Calu3 (cell line): ENCODE data around the gene FAM53C. TPM values are rescaled to one million over a fixed set of nuclear protein-coding genes. Genes with fewer than 3 reads are reported as not detected.

Experiments used
- BruUV-seq: library from RNA; stranded (reverse); fragments of 400-500 nt; replicated peaks from 2 replicates; lab custom pipeline; 2021; lab: Mats Ljungman, UMichigan
- CTCF ChIA-PET: fragments of 300-600 bp; sonication (Branson Sonifier 250); formaldehyde crosslinking; loops from one replicate; lab custom pipeline; 2022; ENCODE audit warnings: antibody characterized with exemption; lab: Charles Lee
- DNase-seq: peaks from one replicate; pipeline ENCODE4 v3.0.0; 2022
- H3K27ac Mint-ChIP-seq: one replicate; pipeline ENCODE4 v1.8.0; 2022; ENCODE audit warnings: mixed read lengths; ENCODE audit not compliant: unreplicated experiment
- H3K27me3 Mint-ChIP-seq: one replicate; pipeline ENCODE4 v1.8.0; 2022; ENCODE audit warnings: mixed read lengths; ENCODE audit not compliant: unreplicated experiment
- H3K36me3 Mint-ChIP-seq: one replicate; pipeline ENCODE4 v1.8.0; 2022; ENCODE audit warnings: mild to moderate bottlenecking, moderate library complexity, mixed read lengths; ENCODE audit not compliant: insufficient read depth, unreplicated experiment
- H3K4me1 Mint-ChIP-seq: one replicate; pipeline ENCODE4 v1.8.0; 2022; ENCODE audit warnings: mild to moderate bottlenecking, low read depth, mixed read lengths; ENCODE audit not compliant: unreplicated experiment
- H3K4me3 Mint-ChIP-seq: one replicate; pipeline ENCODE4 v1.8.0; 2022; ENCODE audit warnings: mild to moderate bottlenecking, low read depth, moderate library complexity, mixed read lengths; ENCODE audit not compliant: unreplicated experiment
- H3K9me3 Mint-ChIP-seq: one replicate; pipeline ENCODE4 v1.8.0; 2022; ENCODE audit warnings: low read depth, mixed read lengths; ENCODE audit not compliant: unreplicated experiment
- CTCF ChIP-seq: fragments of 200-600 bp; IDR thresholded peaks from one replicate; pipeline ENCODE4 v1.8.0; 2022; ENCODE audit warnings: antibody characterized with exemption; ENCODE audit not compliant: unreplicated experiment
- intact Hi-C: fragments of 100-400 bp; cut with micrococcal nuclease; formaldehyde crosslinking; loops from one replicate; pipeline ENCODE4 v1.10.0; 2022; ENCODE audit not compliant: unreplicated experiment
- total RNA-seq: library from RNA; stranded (reverse); gene quantifications from 2 replicates; pipeline ENCODE4 v1.2.3, GENCODE V29; 2022

FAM53C gene
- total RNA-seq, 1 experiment from 2014 or later, result 36.1 TPM

DNA sequence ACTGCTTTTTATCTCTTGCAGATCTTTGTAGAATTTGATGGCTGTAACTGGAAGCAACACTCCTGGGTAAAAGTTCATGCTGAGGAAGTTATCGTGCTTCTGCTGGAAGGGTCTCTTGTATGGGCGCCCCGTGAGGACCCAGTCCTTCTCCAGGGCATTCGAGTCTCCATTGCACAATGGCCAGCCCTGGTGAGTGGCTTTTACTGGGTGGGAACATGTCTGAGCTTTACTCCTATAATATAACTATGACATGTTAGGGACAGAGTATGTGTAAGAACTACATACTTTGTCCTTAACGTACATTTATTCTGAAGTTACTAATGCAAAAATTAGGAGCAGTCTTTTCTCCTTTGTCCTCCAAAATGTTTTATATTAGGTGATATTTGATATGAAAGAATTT, 34.6 kb downstream of the FAM53C start:
- Mint-ChIP-seq H3K27me3 (no peaks in the 10 kb centered on the region), H3K36me3 (peaks cover 17% of the 10 kb centered on the region), H3K4me3 (no peak overlapping the region), H3K27ac (no peak overlapping the region), H3K4me1 (no peaks in the 10 kb centered on the region), H3K9me3 (no peaks in the 10 kb centered on the region)
- intact Hi-C loops, result no loop called here
- TF ChIP-seq CTCF, result no peak
- CTCF ChIA-PET, result no interaction called here
- no TSS peak for BruUV-seq
- no peak for DNase-seq

DNA sequence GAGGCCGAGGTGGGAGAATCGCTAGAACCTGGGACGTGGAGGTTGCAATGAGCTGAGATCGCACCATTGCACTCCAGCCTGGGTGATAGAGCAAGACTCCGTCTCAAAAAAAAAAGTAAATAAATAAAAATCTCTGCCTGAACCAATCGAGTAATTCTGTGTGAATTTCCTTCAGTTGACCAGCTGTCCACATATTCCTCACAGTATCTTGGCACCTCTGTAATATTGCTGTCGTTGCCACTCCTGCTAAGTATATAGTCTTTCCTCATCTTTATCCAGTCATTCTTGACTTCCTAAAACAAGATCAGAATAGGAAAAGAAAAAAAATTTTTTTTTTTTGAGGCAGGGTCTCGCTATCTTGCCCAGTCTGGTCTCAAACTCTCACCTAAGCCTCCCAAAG, 44.3 kb downstream of the FAM53C start:
- Mint-ChIP-seq H3K4me1 (no peaks in the 10 kb centered on the region), H3K36me3 (peaks cover 58% of the 10 kb centered on the region), H3K27ac (no peak overlapping the region), H3K27me3 (no peaks in the 10 kb centered on the region), H3K4me3 (no peak overlapping the region), H3K9me3 (no peaks in the 10 kb centered on the region)
- no peak for TF ChIP-seq CTCF
- intact Hi-C loops, result no loop called here
- CTCF ChIA-PET, result interaction anchor here (0.7 kb wide), 1 partner anchor 159 kb away, joined by 3 read pairs; no protein-coding TSS in a partner anchor
- no peak for DNase-seq
- BruUV-seq, result no TSS peak

- CTCF ChIA-PET, result no interaction called here
- DNase-seq, result no peak
- Mint-ChIP-seq H3K9me3 (no peaks in the 10 kb centered on the region), H3K27ac (no peak overlapping the region), H3K27me3 (no peaks in the 10 kb centered on the region), H3K4me1 (no peaks in the 10 kb centered on the region), H3K4me3 (no peak overlapping the region), H3K36me3 (peaks cover 61% of the 10 kb centered on the region)
- TF ChIP-seq CTCF, result no peak
- intact Hi-C loops, result no loop called here
- BruUV-seq, result no TSS peak
Observed at GRCh38 chr5:138385660-138386059, 47.6 kb downstream of the FAM53C start.

DNA sequence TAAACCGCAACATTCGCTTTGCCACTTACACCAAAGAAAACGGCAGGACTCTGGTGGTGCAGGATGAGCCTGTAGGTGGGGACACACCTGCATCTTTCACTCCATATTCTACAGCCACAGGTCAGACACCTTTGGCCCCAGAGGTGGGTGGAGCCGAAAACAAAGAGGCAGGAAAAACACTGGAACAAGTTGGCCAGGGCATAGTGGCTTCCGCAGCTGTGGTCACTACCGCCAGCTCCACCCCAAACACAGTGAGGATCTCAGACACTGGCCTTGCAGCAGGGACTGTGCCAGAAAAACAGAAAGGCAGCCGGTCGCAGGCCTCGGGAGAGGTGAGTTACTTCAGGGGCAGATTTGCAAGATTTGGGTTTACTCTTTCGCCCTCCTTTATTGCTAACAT, 48.2 kb downstream of the FAM53C start:
- H3K4me1 Mint-ChIP-seq, result no peaks in the 10 kb centered on the region
- no peaks in the 10 kb centered on the region for H3K9me3 Mint-ChIP-seq
- CTCF ChIA-PET, result no interaction called here
- no peak for DNase-seq
- H3K27ac Mint-ChIP-seq, result no peak overlapping the region
- BruUV-seq, result no TSS peak
- intact Hi-C loops, result no loop called here
- TF ChIP-seq CTCF, result no peak
- no peaks in the 10 kb centered on the region for H3K27me3 Mint-ChIP-seq
- no peak overlapping the region for H3K4me3 Mint-ChIP-seq
- peaks cover 63% of the 10 kb centered on the region for H3K36me3 Mint-ChIP-seq
